ENCODE measurements around the gene DIRAS1. TPM values are rescaled to one million over a fixed set of nuclear protein-coding genes. Genes with fewer than 3 reads are reported as not detected.

DIRAS1 gene
- total RNA-seq, 4 donors from 2014 or later: 0.62 to 2.5 (median 2.0) TPM; not detected in 1

- in situ Hi-C loops (cut with MboI; ENCODE audit: low sequenced_read_pairs in 4 of 4) (no loop called here), intact Hi-C loops (cut with DNase I; ENCODE audit: low total_unique reads) (no loop called here)
- Histone ChIP-seq H3K27me3 (peaks cover 0 to 7% (median 3%) of the 10 kb centered on the region in 3 donors), H3K9me3 (peaks cover 0 to 4% (median 4%) of the 10 kb centered on the region in 3 donors), H3K4me1 (no peaks in the 10 kb centered on the region), H3K36me3 (no peaks in the 10 kb centered on the region), H3K4me3 (no peak overlapping the region), H3K27ac (no peak overlapping the region)
- ATAC-seq: no peak
- no peak for TF ChIP-seq POLR2A (IDR thresholded peaks at IDR 0.05)
- no peak for TF ChIP-seq CTCF (IDR thresholded peaks at IDR 0.05 in 4 of 5, conservative IDR thresholded peaks at IDR 0.05 in 1 of 5)
- DNase-seq: no peak
These were observed 9.3 kb downstream of the DIRAS1 start for GRCh38 chr19:2711875-2712205.

- intact Hi-C loops (cut with DNase I; ENCODE audit: low total_unique reads) (no loop called here), in situ Hi-C loops (cut with MboI; ENCODE audit: low sequenced_read_pairs in 4 of 4) (no loop called here)
- DNase-seq: no peak
- Histone ChIP-seq H3K36me3 (no peaks in the 10 kb centered on the region), H3K9me3 (peaks cover 0 to 4% (median 4%) of the 10 kb centered on the region in 3 donors), H3K27me3 (peaks cover 0 to 7% (median 3%) of the 10 kb centered on the region in 3 donors), H3K27ac (no peak overlapping the region), H3K4me3 (no peak overlapping the region), H3K4me1 (no peaks in the 10 kb centered on the region)
- no peak for TF ChIP-seq POLR2A (IDR thresholded peaks at IDR 0.05)
- TF ChIP-seq CTCF (IDR thresholded peaks at IDR 0.05 in 4 of 5, conservative IDR thresholded peaks at IDR 0.05 in 1 of 5): no peak
- ATAC-seq: no peak
These were observed 9.8 kb downstream of the DIRAS1 start for GRCh38 chr19:2711172-2711874.

- TF ChIP-seq CTCF (IDR thresholded peaks at IDR 0.05 in 4 of 5, conservative IDR thresholded peaks at IDR 0.05 in 1 of 5) (no peak), POLR2A (IDR thresholded peaks at IDR 0.05) (no peak)
- intact Hi-C loops (cut with DNase I; ENCODE audit: low total_unique reads): no loop called here
- Histone ChIP-seq H3K4me3 (no peak overlapping the region), H3K4me1 (peaks cover 3 to 9% of the 10 kb centered on the region in 2 donors), H3K36me3 (no peaks in the 10 kb centered on the region), H3K9me3 (no peaks in the 10 kb centered on the region), H3K27ac (no peak overlapping the region), H3K27me3 (no peaks in the 10 kb centered on the region)
- ATAC-seq: no peak
- DNase-seq: no peak
- in situ Hi-C loops (cut with MboI; ENCODE audit: low sequenced_read_pairs in 4 of 4): no loop called here
These were observed 14.9 kb downstream of the DIRAS1 start for GRCh38 chr19:2706251-2706650.

GRCh38 chr19:2703691-2704216, 17.4 kb downstream of the DIRAS1 start:
- intact Hi-C loops (cut with DNase I; ENCODE audit: low total_unique reads): loop anchor here (2.0 kb wide), 1 partner anchor 37 kb away; the partner anchor contains the start of gene SLC39A3
- TF ChIP-seq CTCF (IDR thresholded peaks at IDR 0.05 in 4 of 5, conservative IDR thresholded peaks at IDR 0.05 in 1 of 5) (no peak), POLR2A (IDR thresholded peaks at IDR 0.05) (no peak)
- in situ Hi-C loops (cut with MboI; ENCODE audit: low sequenced_read_pairs in 4 of 4): no loop called here
- Histone ChIP-seq H3K4me3 (no peak overlapping the region), H3K4me1 (peaks cover 3 to 9% of the 10 kb centered on the region in 2 donors), H3K27ac (no peak overlapping the region), H3K36me3 (no peaks in the 10 kb centered on the region), H3K9me3 (no peaks in the 10 kb centered on the region), H3K27me3 (no peaks in the 10 kb centered on the region)
- DNase-seq (no peak), ATAC-seq (no peak)
